ENCODE results near the gene MCM9. TPM values are rescaled to one million over a fixed set of nuclear protein-coding genes. Genes with fewer than 3 reads are reported as not detected.
A peak's percentile ranks its signal among the peaks of the same experiment; 100 is the strongest.

The MCM9 gene
- total and polyA plus RNA-seq, 2 of the 13 experiments (the other 11 are each of a cell fraction or from before 2014, with no cell fraction given) = 3.8 to 17.2 TPM

- TF ChIP-seq KLF11 (CRISPR knock-in tag; IDR thresholded peaks at IDR 0.05) (no peak), SAP130 (CRISPR knock-in tag; IDR thresholded peaks at IDR 0.05; ENCODE audit: low read depth) (peak; percentile 20; the same call in 1 of the 2 replicates), ZNF777 (CRISPR knock-in tag; IDR thresholded peaks at IDR 0.05) (no peak), TRIM24 (CRISPR knock-in tag; IDR thresholded peaks at IDR 0.05) (no peak), SMAD3 (CRISPR knock-in tag; IDR thresholded peaks at IDR 0.05) (0 out of 2 replicates have a peak, but pooled peaks have one; percentile 58), SOX6 (IDR thresholded peaks at IDR 0.05) (no peak), SOX6 (CRISPR knock-in tag; IDR thresholded peaks at IDR 0.05) (peak; percentile 27; the same call in 1 of the 2 replicates), ATF3 (CRISPR knock-in tag; IDR thresholded peaks at IDR 0.05) (no peak), ZNF512 (CRISPR knock-in tag; IDR thresholded peaks at IDR 0.05) (no peak), DBP (CRISPR knock-in tag; IDR thresholded peaks at IDR 0.05; ENCODE audit: not compliant biosample characterization) (no peak), ZMYM2 (CRISPR knock-in tag; IDR thresholded peaks at IDR 0.05) (no peak), ONECUT2 (CRISPR knock-in tag; IDR thresholded peaks at IDR 0.05) (peak; percentile 93), BCL6 (CRISPR knock-in tag; IDR thresholded peaks at IDR 0.05) (peak; percentile 76), PBX2 (CRISPR knock-in tag; IDR thresholded peaks at IDR 0.05) (peak; percentile 83), ZNF784 (CRISPR knock-in tag; IDR thresholded peaks at IDR 0.05; ENCODE audit: borderline replicate concordance) (no peak), ESRRA (CRISPR knock-in tag; IDR thresholded peaks at IDR 0.05; ENCODE audit: low read depth) (no peak), PBX3 (CRISPR knock-in tag; IDR thresholded peaks at IDR 0.05; ENCODE audit: borderline replicate concordance) (no peak), ZNF256 (CRISPR knock-in tag; conservative IDR thresholded peaks at IDR 0.05) (no peak), TBP (CRISPR knock-in tag; IDR thresholded peaks at IDR 0.05) (no peak), FOXA3 (CRISPR knock-in tag; IDR thresholded peaks at IDR 0.05) (peak; percentile 43; the same call in 1 of the 2 replicates), RORA (CRISPR knock-in tag; IDR thresholded peaks at IDR 0.05) (no peak), KAT8 (CRISPR knock-in tag; IDR thresholded peaks at IDR 0.05) (no peak), CC2D1A (CRISPR knock-in tag; IDR thresholded peaks at IDR 0.05) (no peak), ELK4 (CRISPR knock-in tag; IDR thresholded peaks at IDR 0.05; ENCODE audit: borderline replicate concordance) (no peak), ZNF136 (CRISPR knock-in tag; IDR thresholded peaks at IDR 0.05; ENCODE audit: low read depth) (no peak)
Observed at GRCh38 chr6:118869894-118870589, 64.9 kb downstream of the MCM9 start (continued).
